K562 (cell line): ENCODE data around the gene PLPP4. TPM values are rescaled to one million over a fixed set of nuclear protein-coding genes. Genes with fewer than 3 reads are reported as not detected.

Source experiments
- ATAC-seq: fragments of 200-7000 bp; cut with Tn5 transposase; 3 replicates; pipeline ENCODE4 v1.9.1; 2020; ENCODE audit warnings: moderate library complexity
- BruUV-seq: library from RNA; stranded (reverse); fragments of 400-500 nt; replicated peaks from 2 replicates; lab custom pipeline; 2021; lab: Mats Ljungman, UMichigan
- CTCF ChIA-PET: fragments of 300-600 bp; formaldehyde crosslinking; extraction: SDS; loops from one replicate; lab custom pipeline; 2021; ENCODE audit warnings: low intra/inter-chr PET ratio; lab: Yijun Ruan, JAX
- POLR2A ChIA-PET: fragments of 300-600, 350-650 bp; sonication (Branson Sonifier 250); formaldehyde crosslinking; extraction: SDS; loops from one replicate; lab custom pipeline; 2021; ENCODE audit warnings: antibody characterized with exemption, inconsistent platforms; lab: Yijun Ruan, JAX
- DNase-seq, 4 experiments: peaks; one replicate each; pipeline versions ENCODE4 v3.0.0 to v3.0.0-alpha.2; 2011 to 2018; ENCODE audit warnings: low spot score in 3 of 4, mixed read lengths in 3 of 4; ENCODE audit errors: extremely low read depth in 1 of 4
- FAIRE-seq: peaks from 2 replicates; lab custom pipeline; 2011; peaks lifted over from hg19 to GRCh38; lab: Jason Lieb, UNC
- H2AFZ ChIP-seq: 2 replicates; pipeline ENCODE4 v1.6.0; 2011; ENCODE audit warnings: low read depth, low read length, control low read depth, inconsistent platforms
- H3K27ac ChIP-seq: fragments of 200-600 bp; 3 replicates; pipeline ENCODE4 v1.8.0; 2011; ENCODE audit warnings: low read depth, mild to moderate bottlenecking, control low read depth, inconsistent platforms, low read length, moderate library complexity, mixed read lengths; ENCODE audit errors: extremely low read depth
- H3K27me3 ChIP-seq, 2 experiments: fragments of 300-600 bp in 1 of 2; 2 replicates in 1 of 2; 3 replicates in 1 of 2; pipeline versions ENCODE4 v1.6.0 to v1.8.0; 2011; ENCODE audit warnings: inconsistent platforms in 2 of 2, low read length in 2 of 2, mild to moderate bottlenecking in 1 of 2, mixed read lengths in 1 of 2, moderate library complexity in 1 of 2; ENCODE audit not compliant: control insufficient read depth in 2 of 2, insufficient read depth in 2 of 2
- H3K36me3 ChIP-seq: fragments of 300-600 bp; 3 replicates; pipeline ENCODE4 v1.8.0; 2011; ENCODE audit warnings: mild to moderate bottlenecking, low read length, inconsistent platforms; ENCODE audit not compliant: control insufficient read depth, insufficient read depth
- H3K4me1 ChIP-seq, 2 experiments: fragments of 200-600 bp in 1 of 2; replicated peaks in 1 of 2; 2 replicates in 1 of 2; 3 replicates in 1 of 2; pipeline versions ENCODE4 v1.5.1 to v1.8.0; 2011; ENCODE audit warnings: inconsistent platforms in 2 of 2, low read length in 2 of 2, mild to moderate bottlenecking in 1 of 2, mixed read lengths in 1 of 2, moderate library complexity in 1 of 2; ENCODE audit not compliant: control insufficient read depth in 2 of 2, insufficient read depth in 2 of 2
- H3K4me2 ChIP-seq: 2 replicates; pipeline ENCODE4 v1.6.1; 2011; ENCODE audit warnings: low read length, control low read depth, inconsistent platforms, mixed read lengths; ENCODE audit not compliant: insufficient read depth
- H3K4me3 ChIP-seq: fragments of 200-600 bp; sonication (generic), shearing (Covaris generic); 2 replicates; pipeline ENCODE4 v1.5.1; 2016; ENCODE audit warnings: control low read depth, inconsistent platforms
- H3K79me2 ChIP-seq: fragments of 200-600 bp; 3 replicates; pipeline ENCODE4 v1.8.0; 2011; ENCODE audit warnings: low read length, inconsistent platforms; ENCODE audit not compliant: control insufficient read depth, insufficient read depth
- H3K9ac ChIP-seq, 2 experiments: 2 replicates each; pipeline versions ENCODE4 v1.6.0 to v1.6.1; 2011; ENCODE audit warnings: low read depth in 2 of 2, low read length in 2 of 2, control low read depth in 1 of 2, inconsistent platforms in 1 of 2, mild to moderate bottlenecking in 1 of 2, mixed read lengths in 1 of 2; ENCODE audit not compliant: insufficient read depth in 1 of 2
- H3K9me1 ChIP-seq: one replicate; pipeline ENCODE4 v1.6.0; 2011; ENCODE audit warnings: inconsistent platforms, mild to moderate bottlenecking, low read length, moderate library complexity; ENCODE audit not compliant: control insufficient read depth, insufficient read depth
- H3K9me3 ChIP-seq: replicated peaks from 2 replicates; pipeline ENCODE4 v1.5.1; 2011; ENCODE audit warnings: low read depth, low read length, inconsistent platforms; ENCODE audit not compliant: control insufficient read depth, insufficient read depth
- H4K20me1 ChIP-seq: replicated peaks from 2 replicates; pipeline ENCODE4 v1.6.1; 2011; ENCODE audit warnings: low read length, inconsistent platforms, mixed read lengths; ENCODE audit not compliant: control insufficient read depth, insufficient read depth
- FOXO4 ChIP-seq: fragments of 450-650 bp; formaldehyde crosslinking; IDR thresholded peaks from 2 replicates; pipeline ENCODE4 v1.4.0; 2020; ENCODE audit warnings: mild to moderate bottlenecking, moderate library complexity
- GTF2A2 ChIP-seq: IDR thresholded peaks from 2 replicates; pipeline ENCODE4 v1.6.1; 2016; ENCODE audit warnings: mild to moderate bottlenecking, missing genetic modification characterization, missing compliant biosample characterization
- HMG20B ChIP-seq: fragments of 250-450 bp; sonication (Bioruptor Pico); IDR thresholded peaks from 2 replicates; pipeline ENCODE4 v1.5.0; 2021; ENCODE audit warnings: mild to moderate bottlenecking
- KHSRP ChIP-seq: fragments of 450-650 bp; IDR thresholded peaks from 2 replicates; pipeline ENCODE4 v1.6.1; 2017
- MCM3 ChIP-seq: fragments of 450-650 bp; IDR thresholded peaks from 2 replicates; pipeline ENCODE4 v1.6.1; 2016
- MTA1 ChIP-seq: fragments of 450-650 bp; IDR thresholded peaks from 2 replicates; pipeline ENCODE4 v1.6.1; 2017; ENCODE audit warnings: borderline replicate concordance
- ZNF347 ChIP-seq: fragments of 450-650 bp; formaldehyde crosslinking; IDR thresholded peaks from 2 replicates; pipeline ENCODE4 v1.4.0; 2020; ENCODE audit warnings: low read depth, mild to moderate bottlenecking, moderate library complexity
- ZNF699 ChIP-seq: fragments of 250-450 bp; sonication (Bioruptor Pico); IDR thresholded peaks from 2 replicates; pipeline ENCODE4 v1.8.0; 2021; ENCODE audit warnings: mild to moderate bottlenecking, moderate library complexity; ENCODE audit not compliant: insufficient replicate concordance
- WGBS: fragments of 100-300 bp; shearing (Covaris generic); methylation state at CpG from one replicate; pipeline ENCODE4 v1.1.6; 2016; ENCODE audit warnings: low coverage, mixed read lengths; ENCODE audit not compliant: insufficient coverage; ENCODE audit errors: missing lambda C conversion rate; 5-methylcytosine and 5-hydroxymethylcytosine counted together
- in situ Hi-C: fragments of 300-500 bp; cut with MboI; formaldehyde crosslinking; loops from 4 replicates; pipeline ENCODE4 v1.15.0; 2018; ENCODE audit warnings: inconsistent platforms, mixed read lengths
- intact Hi-C: fragments of 100-400 bp; cut with micrococcal nuclease; formaldehyde crosslinking; loops from 2 replicates; pipeline ENCODE4 v1.14.2; 2022
- polyA plus RNA-seq, 8 experiments: library from polyadenylated mRNA; depleted of rRNA in 4 of 8; stranded (reverse) in 5 of 8; unstranded in 3 of 8; fragments of >200 nt; fragmentation: Nextera tagmentation in 2 of 8; fragmentation: Illumina TruSeq in 1 of 8; extraction: Ambion mirVana in 2 of 8; extraction: Trizol in 1 of 8; gene quantifications; 2 replicates each; pipeline versions ENCODE4 v1.2.1 to v1.2.3, GENCODE V29; 2011 to 2014; ENCODE audit warnings: inconsistent platforms in 1 of 8, missing spikeins in 1 of 8
- total RNA-seq, 7 experiments: library from RNA; depleted of rRNA in 6 of 7; stranded (reverse); fragments of >200 nt in 6 of 7; fragmentation: Illumina TruSeq in 2 of 7; extraction: Trizol in 2 of 7; gene quantifications; 2 replicates each; pipeline versions ENCODE4 v1.2.1 to v1.2.3, GENCODE V29; 2011 to 2021; ENCODE audit warnings: low replicate concordance in 1 of 7

The PLPP4 gene
- total and polyA plus RNA-seq, 9 of the 15 experiments (the other 6 are each of a cell fraction or from before 2014, with no cell fraction given) = 0.08 TPM; not detected in 8

GRCh38 chr10:120432209-120432608, 24.8 kb upstream of the PLPP4 start (continued):
- TF ChIP-seq FOXO4 (CRISPR knock-in tag) = no peak
- no peak for TF ChIP-seq MCM3
- TF ChIP-seq HMG20B (CRISPR knock-in tag) = no peak
- TF ChIP-seq ZNF699 (CRISPR knock-in tag) = no peak
- TF ChIP-seq, all 486 proteins: peak for 0

- Histone ChIP-seq H4K20me1 (no peaks in the 10 kb centered on the region), H3K4me2 (no peak overlapping the region), H3K9me3 (no peaks in the 10 kb centered on the region), H3K4me3 (no peak overlapping the region), H3K4me1 (no peaks in the 10 kb centered on the region), H2AFZ (no peak overlapping the region), H3K27me3 (no peaks in the 10 kb centered on the region; a peak in 1 of 5 replicates), H3K27ac (no peak overlapping the region), H3K79me2 (no peaks in the 10 kb centered on the region), H3K9me1 (no peaks in the 10 kb centered on the region), H3K9ac (no peak overlapping the region), H3K36me3 (no peaks in the 10 kb centered on the region)
- ATAC-seq (no peak), FAIRE-seq (no peak), DNase-seq (no peak)
- in situ Hi-C loops = no loop called here
- ChIA-PET CTCF (no interaction called here), POLR2A (interaction anchor here (0.6 kb wide), 1 partner anchor 9 kb away, joined by 4 read pairs; no protein-coding TSS in a partner anchor)
- intact Hi-C loops = no loop called here
- no TSS peak for BruUV-seq
- TF ChIP-seq GTF2A2 (tag) = no peak
- no peak for TF ChIP-seq ZNF347
- no peak for TF ChIP-seq MTA1
- no peak for TF ChIP-seq KHSRP
- WGBS = 0% methylated on average over 2 of the region's 3 CpGs
Measured at GRCh38 chr10:120433141-120433540, 23.9 kb upstream of the PLPP4 start.
